Fibroblast of pulmonary artery (primary cell): Measurements from ENCODE around the gene ZNF513.
A peak's percentile ranks its signal among the peaks of the same experiment; 100 is the strongest.

ENCODE experiments used
- DNase-seq: peaks from one replicate; pipeline ENCODE4 v3.0.0-alpha.2; 2010; ENCODE audit warnings: low read depth
- H3K4me3 ChIP-seq: replicated peaks from 2 replicates; pipeline ENCODE4 v1.5.1; 2011; ENCODE audit warnings: low read depth, mild to moderate bottlenecking, control low read depth, low read length, moderate library complexity
- CTCF ChIP-seq: IDR thresholded peaks from 2 replicates; pipeline ENCODE4 v1.5.1; 2011; ENCODE audit warnings: mild to moderate bottlenecking, control low read depth, low read length, inconsistent platforms; ENCODE audit errors: missing control alignments

ZNF513 gene

GRCh38 chr2:27369471-27370025 is 11.0 kb downstream of the ZNF513 start:
- peak overlapping the region; percentile 96 for H3K4me3 ChIP-seq
- DNase-seq = peak; percentile 63
- no peak for TF ChIP-seq CTCF

- no peak for DNase-seq
- H3K4me3 ChIP-seq = no peak overlapping the region
- TF ChIP-seq CTCF = no peak
Observed at GRCh38 chr2:27363933-27364332, 16.6 kb downstream of the ZNF513 start.

GRCh38 chr2:27362678-27363420 is 17.7 kb downstream of the ZNF513 start:
- no peak overlapping the region for H3K4me3 ChIP-seq
- no peak for TF ChIP-seq CTCF
- DNase-seq = no peak

GRCh38 chr2:27356382-27357181 is 24.0 kb downstream of the ZNF513 start, which contains the start of gene GTF3C2:
TSS of gene GTF3C2 (minus strand) at chr2:27356764. CDS start at chr2:27343554, 13,210 bp downstream.
- peak within 1 kb of the TSS; percentile 83 for H3K4me3 ChIP-seq
- peak; percentile 98 for DNase-seq
- TF ChIP-seq CTCF = no peak

GRCh38 chr2:27356056-27356381 is 24.5 kb downstream of the ZNF513 start:
- DNase-seq = peak; percentile 61
- TF ChIP-seq CTCF = no peak
- H3K4me3 ChIP-seq = peak overlapping the region; percentile 83

- H3K4me3 ChIP-seq = no peak overlapping the region
- no peak for TF ChIP-seq CTCF
- no peak for DNase-seq
Observed at GRCh38 chr2:27354597-27354927, 26.0 kb downstream of the ZNF513 start.
